Stimulated activated CD8-positive, alpha-beta memory T cell treated with anti-CD3 and anti-CD28 coated beads, Interleukin-7, amount 100 ng/mL, for 1 hour (primary cell): ENCODE measurements around the gene LRRC55.

Experiments
- DNase-seq, 2 donors: peaks; one replicate each; pipeline ENCODE4 v3.0.0-alpha.2; 2020; ENCODE audit warnings: low read depth in 2 of 2

The LRRC55 gene

GRCh38 chr11:57235761-57236703, 54.3 kb downstream of the LRRC55 start:
- no peak for DNase-seq

- DNase-seq: no peak
These were observed 55.5 kb downstream of the LRRC55 start, which contains the start of gene APLNR for GRCh38 chr11:57237204-57237681. TSS of gene APLNR (minus strand) at chr11:57237250. CDS start at chr11:57237004, 246 bp downstream.

GRCh38 chr11:57239348-57239747, 57.6 kb downstream of the LRRC55 start:
- DNase-seq: no peak

- DNase-seq: no peak
These were observed 58.3 kb downstream of the LRRC55 start for GRCh38 chr11:57240007-57240406.

GRCh38 chr11:57240757-57241156, 59.0 kb downstream of the LRRC55 start:
- DNase-seq: no peak
